ENCODE measurements around the gene SRSF5.

The SRSF5 gene

GRCh38 chr14:69768873-69769272 lies 1.9 kb downstream of the SRSF5 start:
- Histone ChIP-seq H4K20me1 (ENCODE audit: insufficient read depth, low read length, poor library complexity, severe bottlenecking) (peaks cover 56% of the 10 kb centered on the region), H3K27me3 (ENCODE audit: insufficient read depth, low read length, poor library complexity, severe bottlenecking) (peaks cover 10% of the 10 kb centered on the region), H3K4me3 (ENCODE audit: low read length, poor library complexity, severe bottlenecking) (peak overlapping the region; percentile 99), H3F3A (ENCODE audit: low read depth) (no peaks in the 10 kb centered on the region; the same call in 1 of the 2 replicates), H3K9ac (ENCODE audit: low read depth, low read length, poor library complexity, severe bottlenecking) (peak overlapping the region; percentile 100), H3K79me2 (ENCODE audit: insufficient read depth, low read length) (peaks cover 73% of the 10 kb centered on the region), H3K4me2 (ENCODE audit: low read depth, low read length, poor library complexity, severe bottlenecking) (peak overlapping the region; percentile 98), H3K9me2 (replicated peaks; ENCODE audit: low read depth, low read length) (no peaks in the 10 kb centered on the region), H3K4me1 (ENCODE audit: insufficient read depth, low read length, poor library complexity, severe bottlenecking) (peaks cover 39% of the 10 kb centered on the region), H3K9me3 (ENCODE audit: insufficient read depth, low read depth, low read length) (no peaks in the 10 kb centered on the region), H3K36me3 (ENCODE audit: insufficient read depth, low read length) (peaks cover 61% of the 10 kb centered on the region), H2AFZ (ENCODE audit: low read length) (no peak overlapping the region)
- TF ChIP-seq CTCF (conservative IDR thresholded peaks at IDR 0.05; ENCODE audit: low read length) (no peak), EZH2phosphoT487 (IDR thresholded peaks at IDR 0.05; ENCODE audit: borderline replicate concordance) (no peak)

- H3K36me3 ChIP-seq (ENCODE audit: insufficient read depth, low read length) = peaks cover 69% of the 10 kb centered on the region
- H3K27me3 ChIP-seq (ENCODE audit: insufficient read depth, low read length, poor library complexity, severe bottlenecking) = peaks cover 10% of the 10 kb centered on the region
- peak overlapping the region; percentile 98 for H3K4me2 ChIP-seq (ENCODE audit: low read depth, low read length, poor library complexity, severe bottlenecking)
- no peak overlapping the region for H2AFZ ChIP-seq (ENCODE audit: low read length)
- no peaks in the 10 kb centered on the region; the same call in 1 of the 2 replicates for H3F3A ChIP-seq (ENCODE audit: low read depth)
- H3K9ac ChIP-seq (ENCODE audit: low read depth, low read length, poor library complexity, severe bottlenecking) = peak overlapping the region; percentile 10
- H3K9me3 ChIP-seq (ENCODE audit: insufficient read depth, low read depth, low read length) = no peaks in the 10 kb centered on the region
- peaks cover 56% of the 10 kb centered on the region for H4K20me1 ChIP-seq (ENCODE audit: insufficient read depth, low read length, poor library complexity, severe bottlenecking)
- H3K79me2 ChIP-seq (ENCODE audit: insufficient read depth, low read length) = peaks cover 74% of the 10 kb centered on the region
- no peaks in the 10 kb centered on the region for H3K9me2 ChIP-seq (replicated peaks; ENCODE audit: low read depth, low read length)
- TF ChIP-seq CTCF (conservative IDR thresholded peaks at IDR 0.05; ENCODE audit: low read length) (no peak), EZH2phosphoT487 (IDR thresholded peaks at IDR 0.05; ENCODE audit: borderline replicate concordance) (no peak)
- peak overlapping the region; percentile 99 for H3K4me3 ChIP-seq (ENCODE audit: low read length, poor library complexity, severe bottlenecking)
- peaks cover 39% of the 10 kb centered on the region for H3K4me1 ChIP-seq (ENCODE audit: insufficient read depth, low read length, poor library complexity, severe bottlenecking)
These were observed 2.7 kb downstream of the SRSF5 start for GRCh38 chr14:69769623-69770022.

GRCh38 chr14:69770559-69770958 lies 3.6 kb downstream of the SRSF5 start:
- H3K36me3 ChIP-seq (ENCODE audit: insufficient read depth, low read length) = peaks cover 78% of the 10 kb centered on the region

More at GRCh38 chr14:69770559-69770958, 3.6 kb downstream of the SRSF5 start:
- H3K4me2 ChIP-seq (ENCODE audit: low read depth, low read length, poor library complexity, severe bottlenecking) = peak overlapping the region; percentile 98
- no peak for TF ChIP-seq CTCF (conservative IDR thresholded peaks at IDR 0.05; ENCODE audit: low read length)
- TF ChIP-seq EZH2phosphoT487 (IDR thresholded peaks at IDR 0.05; ENCODE audit: borderline replicate concordance) = no peak
- H3K4me3 ChIP-seq (ENCODE audit: low read length, poor library complexity, severe bottlenecking) = peak overlapping the region; percentile 99
- no peaks in the 10 kb centered on the region; the same call in 1 of the 2 replicates for H3F3A ChIP-seq (ENCODE audit: low read depth)
- no peaks in the 10 kb centered on the region for H3K9me2 ChIP-seq (replicated peaks; ENCODE audit: low read depth, low read length)
- no peak overlapping the region for H2AFZ ChIP-seq (ENCODE audit: low read length)
- H3K4me1 ChIP-seq (ENCODE audit: insufficient read depth, low read length, poor library complexity, severe bottlenecking) = peaks cover 39% of the 10 kb centered on the region
- peaks cover 83% of the 10 kb centered on the region for H3K79me2 ChIP-seq (ENCODE audit: insufficient read depth, low read length)
- H4K20me1 ChIP-seq (ENCODE audit: insufficient read depth, low read length, poor library complexity, severe bottlenecking) = peaks cover 63% of the 10 kb centered on the region
- peak overlapping the region; percentile 10 for H3K9ac ChIP-seq (ENCODE audit: low read depth, low read length, poor library complexity, severe bottlenecking)
- H3K27me3 ChIP-seq (ENCODE audit: insufficient read depth, low read length, poor library complexity, severe bottlenecking) = peaks cover 10% of the 10 kb centered on the region
- no peaks in the 10 kb centered on the region for H3K9me3 ChIP-seq (ENCODE audit: insufficient read depth, low read depth, low read length)

Data from Loucy (cell line).